ENCODE results near the gene SRGAP1.
"Not testable (repeated sequence)": the region's sequence is repeated elsewhere in the genome, so short reads cannot be mapped to it uniquely, and the experiment has no call there.

The SRGAP1 gene

GRCh38 chr12:64093689-64094088 is 249.2 kb downstream of the SRGAP1 start:
- no peak for DNase-seq

DNA sequence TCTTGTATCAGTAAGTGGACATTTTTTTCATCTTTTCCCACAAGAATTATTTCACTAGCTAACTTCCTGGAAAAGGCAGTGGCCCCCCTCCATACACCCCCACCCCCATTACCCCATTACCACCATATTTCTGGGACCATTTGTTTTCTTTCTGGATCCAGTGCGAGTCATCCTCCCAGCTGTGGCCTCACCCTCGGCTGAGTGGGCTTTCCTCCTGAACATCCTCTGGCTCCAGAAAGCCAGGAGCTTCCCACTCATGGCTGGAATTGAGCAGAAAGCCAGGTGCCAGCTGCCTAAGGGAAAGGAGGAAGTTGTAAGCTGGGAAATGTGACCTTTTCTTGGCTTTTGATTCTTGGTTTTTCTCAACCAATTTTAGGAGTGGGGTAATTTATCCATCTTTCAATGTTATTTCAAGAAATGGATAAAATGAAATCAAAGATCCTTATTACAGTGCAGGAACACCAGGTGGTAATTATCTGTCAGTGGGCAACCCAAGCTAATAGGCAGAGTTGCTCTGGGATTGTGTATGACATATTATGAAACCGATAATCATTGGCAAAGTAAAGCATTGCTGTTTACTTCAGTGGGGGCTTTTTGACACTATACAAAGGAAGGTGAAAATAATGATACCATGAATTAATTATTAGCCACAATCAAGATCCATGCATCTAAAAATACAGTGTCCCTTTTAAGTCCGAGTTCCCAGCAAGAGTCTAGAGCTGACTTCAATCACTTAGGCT is 253.0 kb downstream of the SRGAP1 start:
- no peak for DNase-seq

DNA sequence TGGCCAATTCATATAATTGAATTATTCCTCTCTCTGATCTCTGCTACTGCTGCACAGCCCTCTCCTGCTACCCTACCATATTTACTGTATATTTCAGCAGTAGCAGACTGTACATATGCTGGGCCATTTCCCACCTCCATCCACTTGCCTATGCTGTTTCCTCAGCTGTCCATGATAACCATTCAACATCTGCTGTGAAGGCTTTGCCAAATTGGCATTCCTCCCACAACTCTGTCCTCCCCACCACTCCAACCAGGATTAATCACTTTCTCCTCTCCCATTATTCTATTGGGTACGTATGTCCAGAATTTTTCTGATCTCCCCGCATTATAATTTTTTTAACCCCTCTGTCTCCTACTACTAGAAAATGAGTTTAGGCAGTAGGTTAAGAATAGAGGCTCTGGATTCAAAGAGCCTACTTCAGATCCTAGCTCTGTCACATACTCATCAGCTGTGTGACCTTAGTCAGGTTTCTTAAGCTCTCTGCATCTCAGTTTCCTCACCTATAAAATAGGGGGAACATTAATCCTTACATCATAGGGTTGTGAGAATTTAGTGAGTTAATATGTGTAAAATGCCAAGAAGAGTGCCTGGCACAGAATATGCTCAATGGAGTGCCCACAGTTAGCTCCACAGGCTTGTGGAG is 254.3 kb downstream of the SRGAP1 start:
- no peak for DNase-seq

DNA sequence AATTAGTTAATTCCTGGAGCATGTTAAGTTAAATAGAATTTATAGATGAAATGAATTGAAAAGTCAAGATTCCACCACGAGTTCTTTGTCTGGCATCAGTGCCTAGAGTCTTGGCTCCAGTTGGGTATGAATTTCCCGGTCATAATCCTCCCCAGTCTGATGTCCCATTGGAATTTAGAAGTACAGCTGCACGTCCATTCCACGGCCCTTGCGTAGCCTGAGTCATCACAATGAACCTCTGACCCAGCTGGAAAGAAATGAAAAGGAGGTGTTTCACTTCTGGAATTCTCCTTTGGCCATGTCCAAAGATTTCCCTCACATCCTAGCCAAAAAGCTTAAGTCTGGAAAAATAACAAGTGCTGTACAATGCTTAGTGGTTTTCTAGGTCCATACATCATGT is 254.9 kb downstream of the SRGAP1 start:
- DNase-seq = no peak

DNA sequence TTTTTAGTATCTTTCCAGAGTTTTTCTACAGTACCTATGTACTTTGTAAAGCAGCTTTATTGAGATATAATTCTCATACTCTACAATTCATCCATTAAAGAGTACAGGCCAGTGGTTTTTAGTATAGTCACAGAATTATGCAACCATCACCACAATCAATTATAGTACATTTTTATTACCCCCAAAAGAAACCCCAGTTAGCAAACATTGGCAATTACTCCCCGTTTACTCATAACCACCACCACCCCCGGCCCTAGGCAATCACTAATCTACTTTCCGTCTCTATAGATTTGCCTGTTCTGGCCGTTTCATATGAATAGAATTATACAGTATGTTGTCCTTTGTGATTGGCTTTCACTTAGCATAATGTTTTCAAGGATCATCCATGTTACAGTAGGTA is 257.8 kb downstream of the SRGAP1 start:
- DNase-seq = no peak

DNA sequence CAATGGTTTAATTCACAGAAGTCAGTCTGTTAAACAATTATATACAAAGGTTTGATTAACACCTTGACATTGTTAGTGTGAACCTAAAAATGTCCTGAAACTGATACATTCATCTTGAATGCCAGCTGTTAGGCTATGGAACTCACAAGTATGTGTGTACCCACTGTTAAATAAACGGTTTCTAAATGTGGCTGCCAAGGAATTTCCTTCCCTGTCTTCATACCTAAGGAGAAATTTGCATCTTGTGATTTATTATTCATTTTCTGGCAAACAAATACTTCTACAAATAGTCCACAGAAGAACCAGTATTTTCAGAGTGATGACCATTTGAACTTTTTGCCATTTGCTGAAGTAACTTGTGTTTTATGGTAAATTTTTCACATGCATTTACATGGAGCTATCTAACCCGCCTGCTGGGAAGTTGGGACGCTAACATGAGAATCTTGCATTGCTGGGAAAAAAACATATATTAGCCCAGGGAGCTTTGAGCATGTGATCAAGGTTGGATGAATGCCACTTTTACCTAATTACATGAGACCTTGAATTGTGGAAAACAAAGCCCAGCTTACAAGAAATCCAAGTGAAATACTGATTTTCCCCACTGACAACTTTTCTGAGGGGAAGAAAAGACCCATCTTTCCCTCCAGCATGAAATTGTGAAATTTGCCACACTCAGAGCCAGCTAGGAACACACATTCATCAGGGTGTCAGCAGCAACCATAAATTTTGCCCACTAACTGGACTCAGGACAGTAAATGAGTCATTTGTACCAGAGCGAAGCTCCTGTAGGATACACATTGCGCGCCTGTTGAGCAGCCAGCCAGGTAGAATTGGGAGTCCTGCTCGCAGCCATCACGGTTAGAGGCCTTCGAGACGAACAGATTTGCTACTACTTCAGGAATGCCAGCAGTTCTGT is 259.6 kb downstream of the SRGAP1 start:
- DNase-seq = no peak

GRCh38 chr12:64105026-64105425 is 260.5 kb downstream of the SRGAP1 start:
- DNase-seq = no peak

- no peak for DNase-seq
These were observed 263.3 kb downstream of the SRGAP1 start for GRCh38 chr12:64107776-64108175.

- DNase-seq = no peak
These were observed 265.2 kb downstream of the SRGAP1 start for GRCh38 chr12:64109706-64110105.

- DNase-seq = no peak
These were observed 266.4 kb downstream of the SRGAP1 start for GRCh38 chr12:64110864-64111263.

DNA sequence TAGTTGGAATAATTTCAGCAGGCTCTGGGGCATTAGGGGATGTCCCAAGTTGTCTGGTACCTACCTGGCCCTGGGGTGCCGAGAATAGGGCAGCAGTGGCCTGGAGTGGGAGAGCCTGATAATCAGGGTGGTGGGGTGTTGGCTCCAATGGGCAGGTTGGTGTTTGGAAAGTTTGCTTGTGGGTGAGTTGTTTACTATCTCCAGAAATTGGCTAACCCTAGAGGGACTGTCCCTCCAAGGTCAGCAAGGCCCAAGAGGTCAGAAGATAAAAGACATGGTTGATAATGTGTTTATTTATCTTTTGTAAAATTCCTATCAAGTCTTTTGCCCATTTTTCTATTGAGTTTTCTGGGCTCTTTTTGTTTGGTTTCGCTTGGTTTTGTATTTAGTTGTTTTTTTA is 272.5 kb downstream of the SRGAP1 start:
- DNase-seq = no peak

- no peak for DNase-seq
These were observed 276.1 kb downstream of the SRGAP1 start for GRCh38 chr12:64120568-64120967.

GRCh38 chr12:64121086-64121485 is 276.6 kb downstream of the SRGAP1 start:
- DNase-seq = not testable (repeated sequence)

DNA sequence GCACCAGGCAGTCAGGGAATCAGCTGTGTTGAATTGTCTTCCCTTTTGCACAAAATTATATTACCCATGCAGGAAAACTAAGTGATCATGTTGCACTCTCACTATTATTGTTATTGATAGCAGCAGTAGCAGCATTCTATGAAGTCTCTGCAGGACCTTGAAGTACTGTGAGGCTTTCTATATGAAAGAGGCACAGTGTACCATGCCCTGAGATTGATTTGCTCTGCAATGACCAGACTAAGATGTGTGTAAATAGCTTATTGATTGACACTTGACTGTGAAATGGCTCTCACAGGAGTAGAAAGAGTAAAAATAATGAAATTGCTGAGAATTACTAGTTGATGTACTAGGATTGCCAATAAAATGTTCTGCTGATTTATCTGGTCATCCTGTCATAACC is 277.7 kb downstream of the SRGAP1 start:
- no peak for DNase-seq

DNA sequence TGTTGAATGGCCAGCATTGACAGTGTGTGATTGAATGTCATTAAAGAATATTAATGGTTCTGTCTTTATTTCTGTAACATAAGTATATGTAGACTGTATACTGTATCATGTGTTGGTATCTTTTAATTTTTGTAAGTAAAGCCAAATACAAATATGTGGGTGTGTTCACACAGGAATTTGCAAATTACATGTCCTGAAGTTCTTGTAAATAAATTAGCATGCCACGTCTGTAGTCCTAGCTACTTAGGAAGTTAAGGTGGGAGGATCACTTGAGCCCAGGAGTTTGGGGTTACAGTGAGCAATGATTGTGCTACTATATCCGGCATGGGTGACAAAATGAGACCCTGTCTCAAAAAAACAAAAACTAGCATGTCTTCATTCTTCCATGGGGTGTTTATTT is 278.5 kb downstream of the SRGAP1 start:
- no peak for DNase-seq

GRCh38 chr12:64123448-64123847 is 278.9 kb downstream of the SRGAP1 start:
- DNase-seq = no peak

DNA sequence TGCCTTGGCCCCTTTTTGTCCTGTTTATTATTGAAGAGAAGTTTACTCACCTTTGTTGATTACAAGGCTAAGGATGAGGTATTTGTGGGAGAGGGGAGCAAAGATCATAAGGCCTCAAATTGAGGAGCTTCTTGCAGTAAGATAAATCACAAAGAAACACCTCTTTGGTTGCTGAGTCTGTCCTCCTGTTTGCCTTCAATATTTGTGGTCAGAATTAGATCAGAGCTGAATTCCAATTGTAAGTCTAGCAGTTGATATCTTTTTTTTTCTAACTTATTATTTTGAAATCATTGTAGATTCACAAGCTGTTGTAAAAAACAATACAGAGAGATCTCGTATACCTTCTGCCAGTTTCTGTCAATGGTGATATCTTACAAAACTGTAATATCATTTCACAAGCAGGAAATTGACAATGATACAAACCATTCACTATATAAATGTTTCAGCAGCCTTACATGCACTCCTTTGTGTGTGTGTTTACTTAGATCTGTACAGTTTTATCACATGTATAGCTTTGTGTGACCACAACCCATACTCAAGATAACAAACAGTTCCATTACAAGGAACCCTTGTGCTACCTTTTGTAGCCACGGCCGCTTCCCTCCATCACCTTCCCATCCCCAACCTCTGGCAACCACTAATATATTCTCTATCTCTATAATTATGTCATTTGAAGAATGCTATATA is 280.2 kb downstream of the SRGAP1 start:
- DNase-seq = no peak

- DNase-seq = no peak
These were observed 281.4 kb downstream of the SRGAP1 start for GRCh38 chr12:64125913-64126312.

DNA sequence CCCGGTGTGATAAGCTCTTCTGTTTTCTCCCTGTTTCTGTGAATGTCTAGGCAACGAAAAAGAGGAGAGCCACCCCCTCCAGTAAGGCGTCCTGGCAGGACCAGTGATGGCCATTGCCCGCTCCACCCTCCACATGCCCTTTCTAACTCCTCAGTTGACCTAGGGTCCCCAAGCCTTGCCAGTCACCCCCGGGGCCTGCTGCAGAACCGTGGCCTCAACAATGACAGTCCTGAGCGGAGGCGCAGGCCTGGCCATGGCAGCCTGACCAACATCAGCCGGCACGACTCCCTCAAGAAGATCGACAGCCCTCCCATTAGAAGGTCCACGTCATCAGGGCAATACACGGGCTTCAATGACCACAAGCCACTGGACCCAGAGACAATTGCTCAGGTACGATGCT is 283.3 kb downstream of the SRGAP1 start:
- no peak for DNase-seq

DNA sequence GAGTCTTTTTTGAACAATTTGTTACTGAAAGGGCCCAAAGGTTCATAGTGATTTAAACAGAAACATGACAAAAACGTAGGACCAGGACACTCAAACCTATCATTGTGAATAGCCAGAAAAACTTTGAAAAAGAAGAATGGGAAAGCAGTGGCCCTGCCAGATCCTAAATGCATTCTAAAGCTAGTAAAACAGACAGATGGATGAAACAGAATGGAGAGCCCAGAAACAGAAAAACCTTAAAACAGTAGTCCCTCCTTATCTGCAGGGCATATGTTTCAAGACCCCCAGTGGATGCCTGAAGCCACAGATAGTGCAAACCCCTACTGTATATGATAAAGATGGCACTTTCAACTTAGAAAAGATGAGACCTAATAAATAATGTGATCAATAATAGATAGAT is 283.9 kb downstream of the SRGAP1 start:
- no peak for DNase-seq

GRCh38 chr12:64130476-64130875 is 286.0 kb downstream of the SRGAP1 start:
- not testable (repeated sequence) for DNase-seq

DNA sequence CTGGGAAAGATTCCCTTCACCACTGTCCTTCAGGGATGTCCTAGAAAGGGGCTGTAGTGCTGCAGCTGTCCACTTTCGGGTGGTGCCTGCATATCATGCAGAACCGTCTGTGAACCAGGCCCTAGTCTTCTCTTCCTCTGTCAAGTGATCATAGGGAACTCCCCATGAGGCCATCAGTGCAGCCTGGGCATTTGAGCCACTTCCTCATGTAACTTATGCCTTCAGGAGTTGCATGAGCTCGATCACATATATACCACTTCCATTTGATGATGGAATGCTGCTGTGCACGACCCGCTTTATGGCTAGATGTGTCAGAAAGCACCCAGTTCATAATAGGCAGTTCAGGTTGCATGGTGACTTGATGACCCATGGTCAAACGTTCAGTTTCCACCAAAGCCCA is 287.0 kb downstream of the SRGAP1 start:
- DNase-seq = not testable (repeated sequence)

- not testable (repeated sequence) for DNase-seq
These were observed 288.2 kb downstream of the SRGAP1 start for GRCh38 chr12:64132672-64133071.

Data from hematopoietic multipotent progenitor cell treated with erythropoietin and hydrocortisone succinate and interleukin-3 and kit ligand, for 8 days (in vitro differentiated cells).